ENCODE measurements around the gene RPS2. TPM values are rescaled to one million over a fixed set of nuclear protein-coding genes. Genes with fewer than 3 reads are reported as not detected.
A peak's percentile ranks its signal among the peaks of the same experiment; 100 is the strongest.

Gene RPS2
- total RNA-seq, 1 experiment from 2014 or later = 4,395 TPM

DNA sequence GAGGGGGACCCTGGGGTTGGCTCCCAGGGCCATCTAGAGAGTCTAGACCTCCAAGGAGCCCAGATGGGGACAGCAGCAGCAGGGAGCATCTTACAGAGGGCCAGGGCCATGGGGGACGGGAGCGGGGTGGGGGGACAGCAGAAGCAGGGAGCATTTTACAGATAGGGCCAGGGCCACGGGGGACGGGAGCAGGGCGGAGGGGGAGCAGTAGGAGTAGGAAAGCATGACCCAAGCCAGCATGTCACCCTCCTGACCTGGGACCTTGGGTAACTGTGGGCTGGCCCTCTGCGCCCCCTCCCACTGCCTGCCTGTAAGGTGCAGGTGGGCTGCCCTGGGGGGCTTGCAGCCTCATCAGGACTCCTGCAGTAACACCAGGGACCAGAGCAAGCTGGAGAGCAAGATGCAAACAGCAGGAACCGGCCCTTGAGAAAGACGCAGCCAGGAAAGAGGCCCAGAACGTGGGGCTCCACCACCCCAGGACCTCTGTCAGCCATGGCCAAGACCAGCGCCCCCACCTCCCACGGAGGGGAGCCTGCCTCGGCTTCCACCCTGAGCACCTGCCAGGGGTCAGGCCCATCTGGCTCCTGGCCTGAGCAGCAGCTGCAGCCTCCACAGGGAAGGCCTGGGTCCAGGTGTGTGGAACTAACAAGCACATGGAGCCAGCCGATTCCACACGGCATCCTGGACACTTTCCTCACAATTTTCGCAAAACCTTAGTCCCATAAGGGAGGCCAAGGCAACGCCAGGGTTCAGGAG, 42.6 kb upstream of the RPS2 start (continued):
- TF ChIP-seq, protein P1, sequence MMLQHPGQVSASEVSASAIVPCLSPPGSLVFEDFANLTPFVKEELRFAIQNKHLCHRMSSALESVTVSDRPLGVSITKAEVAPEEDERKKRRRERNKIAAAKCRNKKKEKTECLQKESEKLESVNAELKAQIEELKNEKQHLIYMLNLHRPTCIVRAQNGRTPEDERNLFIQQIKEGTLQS (CRISPR knock-in tag; conservative IDR thresholded peaks at IDR 0.05) = no peak
- TF ChIP-seq KAT7 (CRISPR knock-in tag; IDR thresholded peaks at IDR 0.05; ENCODE audit: borderline replicate concordance) = no peak
- no peak for TF ChIP-seq NFATC4 (CRISPR knock-in tag; IDR thresholded peaks at IDR 0.05)
- TF ChIP-seq, protein P2, sequence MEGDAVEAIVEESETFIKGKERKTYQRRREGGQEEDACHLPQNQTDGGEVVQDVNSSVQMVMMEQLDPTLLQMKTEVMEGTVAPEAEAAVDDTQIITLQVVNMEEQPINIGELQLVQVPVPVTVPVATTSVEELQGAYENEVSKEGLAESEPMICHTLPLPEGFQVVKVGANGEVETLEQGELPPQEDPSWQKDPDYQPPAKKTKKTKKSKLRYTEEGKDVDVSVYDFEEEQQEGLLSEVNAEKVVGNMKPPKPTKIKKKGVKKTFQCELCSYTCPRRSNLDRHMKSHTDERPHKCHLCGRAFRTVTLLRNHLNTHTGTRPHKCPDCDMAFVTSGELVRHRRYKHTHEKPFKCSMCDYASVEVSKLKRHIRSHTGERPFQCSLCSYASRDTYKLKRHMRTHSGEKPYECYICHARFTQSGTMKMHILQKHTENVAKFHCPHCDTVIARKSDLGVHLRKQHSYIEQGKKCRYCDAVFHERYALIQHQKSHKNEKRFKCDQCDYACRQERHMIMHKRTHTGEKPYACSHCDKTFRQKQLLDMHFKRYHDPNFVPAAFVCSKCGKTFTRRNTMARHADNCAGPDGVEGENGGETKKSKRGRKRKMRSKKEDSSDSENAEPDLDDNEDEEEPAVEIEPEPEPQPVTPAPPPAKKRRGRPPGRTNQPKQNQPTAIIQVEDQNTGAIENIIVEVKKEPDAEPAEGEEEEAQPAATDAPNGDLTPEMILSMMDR (IDR thresholded peaks at IDR 0.05) = no peak
- TF ChIP-seq, protein P3, sequence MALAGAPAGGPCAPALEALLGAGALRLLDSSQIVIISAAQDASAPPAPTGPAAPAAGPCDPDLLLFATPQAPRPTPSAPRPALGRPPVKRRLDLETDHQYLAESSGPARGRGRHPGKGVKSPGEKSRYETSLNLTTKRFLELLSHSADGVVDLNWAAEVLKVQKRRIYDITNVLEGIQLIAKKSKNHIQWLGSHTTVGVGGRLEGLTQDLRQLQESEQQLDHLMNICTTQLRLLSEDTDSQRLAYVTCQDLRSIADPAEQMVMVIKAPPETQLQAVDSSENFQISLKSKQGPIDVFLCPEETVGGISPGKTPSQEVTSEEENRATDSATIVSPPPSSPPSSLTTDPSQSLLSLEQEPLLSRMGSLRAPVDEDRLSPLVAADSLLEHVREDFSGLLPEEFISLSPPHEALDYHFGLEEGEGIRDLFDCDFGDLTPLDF (CRISPR knock-in tag; IDR thresholded peaks at IDR 0.05) = no peak
- TF ChIP-seq ZBTB21 (CRISPR knock-in tag; IDR thresholded peaks at IDR 0.05; ENCODE audit: borderline replicate concordance) = no peak
- TF ChIP-seq NFE2L1 (CRISPR knock-in tag; IDR thresholded peaks at IDR 0.05) = no peak
- TF ChIP-seq ZNF396 (CRISPR knock-in tag; IDR thresholded peaks at IDR 0.05; ENCODE audit: borderline replicate concordance) = no peak

DNA sequence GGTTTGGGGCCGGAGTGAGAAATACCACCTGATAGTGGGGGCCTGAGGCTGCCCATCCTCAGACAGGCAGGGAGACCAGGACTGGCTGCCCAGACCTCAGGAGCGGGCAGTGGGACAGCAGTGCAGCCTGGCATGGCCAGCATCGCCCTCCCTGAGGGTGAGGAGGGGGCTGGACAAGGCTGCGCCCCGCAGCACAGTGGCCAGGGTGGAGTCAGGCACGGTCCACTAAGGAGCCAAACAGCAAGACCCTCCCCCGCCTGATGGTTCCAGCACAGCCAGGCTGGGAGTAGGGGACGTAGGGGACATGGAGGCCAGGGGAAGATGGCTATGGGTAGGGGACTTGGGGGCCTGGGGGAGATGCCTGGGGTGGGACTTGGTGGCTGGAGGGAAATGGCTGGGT, 41.7 kb upstream of the RPS2 start:
- Mint-ChIP-seq H3K36me3 (peaks cover 14% of the 10 kb centered on the region), H3K4me3 (no peak overlapping the region; the same call in 1 of the 2 replicates), H3K4me1 (peaks cover 39% of the 10 kb centered on the region), H3K27ac (peak overlapping the region; percentile 89), H3K9me3 (no peaks in the 10 kb centered on the region), H3K27me3 (ENCODE audit: low read depth) (no peaks in the 10 kb centered on the region)
- ATAC-seq (no peak), DNase-seq (ENCODE audit: low spot score) (no peak)
- TF ChIP-seq JUN (CRISPR knock-in tag; IDR thresholded peaks at IDR 0.05) (no peak), GTF2I (CRISPR knock-in tag; conservative IDR thresholded peaks at IDR 0.05) (no peak), HMGA2 (CRISPR knock-in tag; IDR thresholded peaks at IDR 0.05) (no peak), CREM (CRISPR knock-in tag; IDR thresholded peaks at IDR 0.05) (no peak), ZNF232 (CRISPR knock-in tag; IDR thresholded peaks at IDR 0.05) (no peak), SMAD3 (CRISPR knock-in tag; IDR thresholded peaks at IDR 0.05; ENCODE audit: borderline replicate concordance) (no peak), FOXP1 (CRISPR knock-in tag; IDR thresholded peaks at IDR 0.05; ENCODE audit: borderline replicate concordance) (no peak)
- TF ChIP-seq, protein P4, sequence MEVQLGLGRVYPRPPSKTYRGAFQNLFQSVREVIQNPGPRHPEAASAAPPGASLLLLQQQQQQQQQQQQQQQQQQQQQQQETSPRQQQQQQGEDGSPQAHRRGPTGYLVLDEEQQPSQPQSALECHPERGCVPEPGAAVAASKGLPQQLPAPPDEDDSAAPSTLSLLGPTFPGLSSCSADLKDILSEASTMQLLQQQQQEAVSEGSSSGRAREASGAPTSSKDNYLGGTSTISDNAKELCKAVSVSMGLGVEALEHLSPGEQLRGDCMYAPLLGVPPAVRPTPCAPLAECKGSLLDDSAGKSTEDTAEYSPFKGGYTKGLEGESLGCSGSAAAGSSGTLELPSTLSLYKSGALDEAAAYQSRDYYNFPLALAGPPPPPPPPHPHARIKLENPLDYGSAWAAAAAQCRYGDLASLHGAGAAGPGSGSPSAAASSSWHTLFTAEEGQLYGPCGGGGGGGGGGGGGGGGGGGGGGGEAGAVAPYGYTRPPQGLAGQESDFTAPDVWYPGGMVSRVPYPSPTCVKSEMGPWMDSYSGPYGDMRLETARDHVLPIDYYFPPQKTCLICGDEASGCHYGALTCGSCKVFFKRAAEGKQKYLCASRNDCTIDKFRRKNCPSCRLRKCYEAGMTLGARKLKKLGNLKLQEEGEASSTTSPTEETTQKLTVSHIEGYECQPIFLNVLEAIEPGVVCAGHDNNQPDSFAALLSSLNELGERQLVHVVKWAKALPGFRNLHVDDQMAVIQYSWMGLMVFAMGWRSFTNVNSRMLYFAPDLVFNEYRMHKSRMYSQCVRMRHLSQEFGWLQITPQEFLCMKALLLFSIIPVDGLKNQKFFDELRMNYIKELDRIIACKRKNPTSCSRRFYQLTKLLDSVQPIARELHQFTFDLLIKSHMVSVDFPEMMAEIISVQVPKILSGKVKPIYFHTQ (CRISPR knock-in tag; IDR thresholded peaks at IDR 0.05) = no peak
- TF ChIP-seq, protein P5, sequence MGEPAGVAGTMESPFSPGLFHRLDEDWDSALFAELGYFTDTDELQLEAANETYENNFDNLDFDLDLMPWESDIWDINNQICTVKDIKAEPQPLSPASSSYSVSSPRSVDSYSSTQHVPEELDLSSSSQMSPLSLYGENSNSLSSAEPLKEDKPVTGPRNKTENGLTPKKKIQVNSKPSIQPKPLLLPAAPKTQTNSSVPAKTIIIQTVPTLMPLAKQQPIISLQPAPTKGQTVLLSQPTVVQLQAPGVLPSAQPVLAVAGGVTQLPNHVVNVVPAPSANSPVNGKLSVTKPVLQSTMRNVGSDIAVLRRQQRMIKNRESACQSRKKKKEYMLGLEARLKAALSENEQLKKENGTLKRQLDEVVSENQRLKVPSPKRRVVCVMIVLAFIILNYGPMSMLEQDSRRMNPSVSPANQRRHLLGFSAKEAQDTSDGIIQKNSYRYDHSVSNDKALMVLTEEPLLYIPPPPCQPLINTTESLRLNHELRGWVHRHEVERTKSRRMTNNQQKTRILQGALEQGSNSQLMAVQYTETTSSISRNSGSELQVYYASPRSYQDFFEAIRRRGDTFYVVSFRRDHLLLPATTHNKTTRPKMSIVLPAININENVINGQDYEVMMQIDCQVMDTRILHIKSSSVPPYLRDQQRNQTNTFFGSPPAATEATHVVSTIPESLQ (CRISPR knock-in tag; IDR thresholded peaks at IDR 0.05) = no peak
- TF ChIP-seq, protein P6, sequence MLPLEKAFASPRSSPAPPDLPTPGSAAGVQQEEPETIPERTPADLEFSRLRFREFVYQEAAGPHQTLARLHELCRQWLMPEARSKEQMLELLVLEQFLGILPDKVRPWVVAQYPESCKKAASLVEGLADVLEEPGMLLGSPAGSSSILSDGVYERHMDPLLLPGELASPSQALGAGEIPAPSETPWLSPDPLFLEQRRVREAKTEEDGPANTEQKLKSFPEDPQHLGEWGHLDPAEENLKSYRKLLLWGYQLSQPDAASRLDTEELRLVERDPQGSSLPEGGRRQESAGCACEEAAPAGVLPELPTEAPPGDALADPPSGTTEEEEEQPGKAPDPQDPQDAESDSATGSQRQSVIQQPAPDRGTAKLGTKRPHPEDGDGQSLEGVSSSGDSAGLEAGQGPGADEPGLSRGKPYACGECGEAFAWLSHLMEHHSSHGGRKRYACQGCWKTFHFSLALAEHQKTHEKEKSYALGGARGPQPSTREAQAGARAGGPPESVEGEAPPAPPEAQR (CRISPR knock-in tag; IDR thresholded peaks at IDR 0.05) = no peak
- TF ChIP-seq, protein P7, sequence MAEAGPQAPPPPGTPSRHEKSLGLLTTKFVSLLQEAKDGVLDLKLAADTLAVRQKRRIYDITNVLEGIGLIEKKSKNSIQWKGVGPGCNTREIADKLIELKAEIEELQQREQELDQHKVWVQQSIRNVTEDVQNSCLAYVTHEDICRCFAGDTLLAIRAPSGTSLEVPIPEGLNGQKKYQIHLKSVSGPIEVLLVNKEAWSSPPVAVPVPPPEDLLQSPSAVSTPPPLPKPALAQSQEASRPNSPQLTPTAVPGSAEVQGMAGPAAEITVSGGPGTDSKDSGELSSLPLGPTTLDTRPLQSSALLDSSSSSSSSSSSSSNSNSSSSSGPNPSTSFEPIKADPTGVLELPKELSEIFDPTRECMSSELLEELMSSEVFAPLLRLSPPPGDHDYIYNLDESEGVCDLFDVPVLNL (CRISPR knock-in tag; IDR thresholded peaks at IDR 0.05; ENCODE audit: borderline replicate concordance, low read depth) = no peak
- TF ChIP-seq, protein P8, sequence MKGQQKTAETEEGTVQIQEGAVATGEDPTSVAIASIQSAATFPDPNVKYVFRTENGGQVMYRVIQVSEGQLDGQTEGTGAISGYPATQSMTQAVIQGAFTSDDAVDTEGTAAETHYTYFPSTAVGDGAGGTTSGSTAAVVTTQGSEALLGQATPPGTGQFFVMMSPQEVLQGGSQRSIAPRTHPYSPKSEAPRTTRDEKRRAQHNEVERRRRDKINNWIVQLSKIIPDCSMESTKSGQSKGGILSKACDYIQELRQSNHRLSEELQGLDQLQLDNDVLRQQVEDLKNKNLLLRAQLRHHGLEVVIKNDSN (CRISPR knock-in tag; IDR thresholded peaks at IDR 0.05) = no peak
- POLR2A ChIA-PET = interaction anchor here (3.0 kb wide), 1 partner anchor 14 kb away, joined by 13 read pairs; no protein-coding TSS in a partner anchor
- CTCF ChIA-PET = interaction anchor here (0.6 to 3.9 kb wide), 6 partner anchors 8 to 140 kb away, joined by 3 to 82 read pairs (median 23); partner anchors contain the start of gene NPW
